ENCODE data around the gene DDX41.
"Not testable (repeated sequence)": the region's sequence is repeated elsewhere in the genome, so short reads cannot be mapped to it uniquely, and the experiment has no call there.

The DDX41 gene

GRCh38 chr5:177535125-177535524 lies 18.4 kb upstream of the DDX41 start:
- H3K4me1 ChIP-seq (ENCODE audit: insufficient read depth, low read length, poor library complexity, severe bottlenecking), result no peaks in the 10 kb centered on the region
- TF ChIP-seq EZH2phosphoT487 (IDR thresholded peaks at IDR 0.05; ENCODE audit: borderline replicate concordance), result no peak
- TF ChIP-seq, protein P1, sequence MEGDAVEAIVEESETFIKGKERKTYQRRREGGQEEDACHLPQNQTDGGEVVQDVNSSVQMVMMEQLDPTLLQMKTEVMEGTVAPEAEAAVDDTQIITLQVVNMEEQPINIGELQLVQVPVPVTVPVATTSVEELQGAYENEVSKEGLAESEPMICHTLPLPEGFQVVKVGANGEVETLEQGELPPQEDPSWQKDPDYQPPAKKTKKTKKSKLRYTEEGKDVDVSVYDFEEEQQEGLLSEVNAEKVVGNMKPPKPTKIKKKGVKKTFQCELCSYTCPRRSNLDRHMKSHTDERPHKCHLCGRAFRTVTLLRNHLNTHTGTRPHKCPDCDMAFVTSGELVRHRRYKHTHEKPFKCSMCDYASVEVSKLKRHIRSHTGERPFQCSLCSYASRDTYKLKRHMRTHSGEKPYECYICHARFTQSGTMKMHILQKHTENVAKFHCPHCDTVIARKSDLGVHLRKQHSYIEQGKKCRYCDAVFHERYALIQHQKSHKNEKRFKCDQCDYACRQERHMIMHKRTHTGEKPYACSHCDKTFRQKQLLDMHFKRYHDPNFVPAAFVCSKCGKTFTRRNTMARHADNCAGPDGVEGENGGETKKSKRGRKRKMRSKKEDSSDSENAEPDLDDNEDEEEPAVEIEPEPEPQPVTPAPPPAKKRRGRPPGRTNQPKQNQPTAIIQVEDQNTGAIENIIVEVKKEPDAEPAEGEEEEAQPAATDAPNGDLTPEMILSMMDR (conservative IDR thresholded peaks at IDR 0.05; ENCODE audit: low read length), result no peak
- H3K9me2 ChIP-seq (replicated peaks; ENCODE audit: low read depth, low read length), result no peaks in the 10 kb centered on the region
- H3K79me2 ChIP-seq (ENCODE audit: insufficient read depth, low read length), result no peaks in the 10 kb centered on the region
- H3K9me3 ChIP-seq (ENCODE audit: insufficient read depth, low read depth, low read length), result no peaks in the 10 kb centered on the region
- no peaks in the 10 kb centered on the region for H3K27me3 ChIP-seq (ENCODE audit: insufficient read depth, low read length, poor library complexity, severe bottlenecking)
- no peak overlapping the region for H3K4me2 ChIP-seq (ENCODE audit: low read depth, low read length, poor library complexity, severe bottlenecking)
- H3K36me3 ChIP-seq (ENCODE audit: insufficient read depth, low read length), result peaks cover 17% of the 10 kb centered on the region; the same call in 1 of the 2 replicates
- H3K4me3 ChIP-seq (ENCODE audit: low read length, poor library complexity, severe bottlenecking), result no peak overlapping the region
- H2AFZ ChIP-seq (ENCODE audit: low read length), result no peak overlapping the region
- H3F3A ChIP-seq (ENCODE audit: low read depth), result no peaks in the 10 kb centered on the region
- H3K9ac ChIP-seq (ENCODE audit: low read depth, low read length, poor library complexity, severe bottlenecking), result no peak overlapping the region
- H4K20me1 ChIP-seq (ENCODE audit: insufficient read depth, low read length, poor library complexity, severe bottlenecking), result no peaks in the 10 kb centered on the region

- not testable (repeated sequence) for H3F3A ChIP-seq (ENCODE audit: low read depth); H3K9me3 ChIP-seq (ENCODE audit: insufficient read depth, low read depth, low read length); H3K9me2 ChIP-seq (replicated peaks; ENCODE audit: low read depth, low read length); H3K4me1 ChIP-seq (ENCODE audit: insufficient read depth, low read length, poor library complexity, severe bottlenecking); H3K9ac ChIP-seq (ENCODE audit: low read depth, low read length, poor library complexity, severe bottlenecking); H3K79me2 ChIP-seq (ENCODE audit: insufficient read depth, low read length); H4K20me1 ChIP-seq (ENCODE audit: insufficient read depth, low read length, poor library complexity, severe bottlenecking); H3K27me3 ChIP-seq (ENCODE audit: insufficient read depth, low read length, poor library complexity, severe bottlenecking); H3K4me2 ChIP-seq (ENCODE audit: low read depth, low read length, poor library complexity, severe bottlenecking); H2AFZ ChIP-seq (ENCODE audit: low read length); H3K4me3 ChIP-seq (ENCODE audit: low read length, poor library complexity, severe bottlenecking)
- H3K36me3 ChIP-seq (ENCODE audit: insufficient read depth, low read length), result peaks cover 17% of the 10 kb centered on the region; the same call in 1 of the 2 replicates
Measured at GRCh38 chr5:177534433-177534832, 17.7 kb upstream of the DDX41 start.

DNA sequence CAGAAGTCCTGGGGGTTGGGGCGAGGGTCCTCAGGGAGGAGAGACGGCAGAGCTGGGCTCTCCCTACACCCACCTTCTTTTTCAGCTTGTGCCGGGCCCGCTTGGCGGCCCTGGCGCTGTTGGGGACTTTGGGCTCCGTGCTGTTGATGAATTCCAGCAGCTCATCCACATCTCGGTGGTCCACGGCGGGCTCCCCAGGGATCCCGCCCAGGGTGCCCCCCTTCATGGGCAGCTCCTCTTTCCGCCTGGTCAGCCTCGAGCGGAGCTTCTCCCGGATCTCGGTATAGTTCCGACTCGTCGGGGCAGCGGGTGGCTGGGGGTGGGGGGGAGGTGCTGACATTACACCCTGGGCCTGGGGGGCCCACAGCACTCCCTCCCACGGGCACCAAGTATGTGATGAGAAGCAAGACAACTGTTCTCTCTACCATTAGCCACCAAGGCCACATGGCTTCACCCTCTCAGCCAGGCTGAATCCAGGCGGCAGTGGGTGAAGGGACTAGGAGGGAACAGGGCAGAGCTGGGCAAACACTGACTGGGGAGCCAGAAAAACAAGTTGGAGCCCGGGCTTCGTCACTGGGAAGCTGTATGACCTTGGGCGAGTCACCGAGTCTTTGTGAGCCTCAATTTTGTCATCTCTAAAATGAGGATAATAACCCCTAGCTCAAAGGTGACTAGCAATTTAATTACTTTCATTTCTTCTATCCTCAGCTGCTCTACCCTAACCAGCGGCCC lies 14.6 kb upstream of the DDX41 start:
- H3F3A ChIP-seq (ENCODE audit: low read depth), result no peaks in the 10 kb centered on the region
- no peaks in the 10 kb centered on the region for H3K9me3 ChIP-seq (ENCODE audit: insufficient read depth, low read depth, low read length)
- H2AFZ ChIP-seq (ENCODE audit: low read length), result no peak overlapping the region
- no peaks in the 10 kb centered on the region for H3K9me2 ChIP-seq (replicated peaks; ENCODE audit: low read depth, low read length)
- H3K9ac ChIP-seq (ENCODE audit: low read depth, low read length, poor library complexity, severe bottlenecking), result no peak overlapping the region
- TF ChIP-seq, protein P1 (conservative IDR thresholded peaks at IDR 0.05; ENCODE audit: low read length), result no peak
- TF ChIP-seq EZH2phosphoT487 (IDR thresholded peaks at IDR 0.05; ENCODE audit: borderline replicate concordance), result no peak
- H3K36me3 ChIP-seq (ENCODE audit: insufficient read depth, low read length), result peaks cover 3% of the 10 kb centered on the region; the same call in 1 of the 2 replicates
- H4K20me1 ChIP-seq (ENCODE audit: insufficient read depth, low read length, poor library complexity, severe bottlenecking), result no peaks in the 10 kb centered on the region
- no peaks in the 10 kb centered on the region for H3K27me3 ChIP-seq (ENCODE audit: insufficient read depth, low read length, poor library complexity, severe bottlenecking)
- no peak overlapping the region for H3K4me2 ChIP-seq (ENCODE audit: low read depth, low read length, poor library complexity, severe bottlenecking)
- H3K4me3 ChIP-seq (ENCODE audit: low read length, poor library complexity, severe bottlenecking), result no peak overlapping the region
- H3K4me1 ChIP-seq (ENCODE audit: insufficient read depth, low read length, poor library complexity, severe bottlenecking), result no peaks in the 10 kb centered on the region
- no peaks in the 10 kb centered on the region for H3K79me2 ChIP-seq (ENCODE audit: insufficient read depth, low read length)

DNA sequence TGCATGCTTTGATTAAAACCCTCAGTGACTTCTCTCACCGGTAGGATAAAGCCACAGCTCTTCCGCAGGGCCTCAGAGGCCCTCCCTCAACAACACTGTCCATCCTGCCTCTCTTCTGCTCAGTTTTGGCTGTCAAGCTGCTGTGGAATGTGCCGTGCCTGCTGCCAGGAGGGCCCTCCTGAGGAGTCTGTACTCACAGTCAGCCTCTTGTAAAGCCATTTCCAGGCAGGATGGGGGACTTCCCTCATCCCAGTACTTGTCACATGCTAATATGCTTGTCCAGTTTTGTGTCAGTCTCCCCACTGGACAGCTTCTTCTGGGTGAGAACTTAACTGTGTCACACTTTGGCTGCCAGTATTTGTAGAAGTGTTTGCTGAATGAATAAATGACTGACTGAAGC lies 13.9 kb upstream of the DDX41 start:
- Histone ChIP-seq H3K79me2 (ENCODE audit: insufficient read depth, low read length) (no peaks in the 10 kb centered on the region), H3K4me1 (ENCODE audit: insufficient read depth, low read length, poor library complexity, severe bottlenecking) (no peaks in the 10 kb centered on the region), H3K4me2 (ENCODE audit: low read depth, low read length, poor library complexity, severe bottlenecking) (no peak overlapping the region), H3K9ac (ENCODE audit: low read depth, low read length, poor library complexity, severe bottlenecking) (no peak overlapping the region), H4K20me1 (ENCODE audit: insufficient read depth, low read length, poor library complexity, severe bottlenecking) (no peaks in the 10 kb centered on the region), H3K9me3 (ENCODE audit: insufficient read depth, low read depth, low read length) (no peaks in the 10 kb centered on the region), H3K36me3 (ENCODE audit: insufficient read depth, low read length) (peaks cover 3% of the 10 kb centered on the region; the same call in 1 of the 2 replicates), H3K4me3 (ENCODE audit: low read length, poor library complexity, severe bottlenecking) (no peak overlapping the region), H3K9me2 (replicated peaks; ENCODE audit: low read depth, low read length) (no peaks in the 10 kb centered on the region), H3F3A (ENCODE audit: low read depth) (no peaks in the 10 kb centered on the region), H2AFZ (ENCODE audit: low read length) (no peak overlapping the region), H3K27me3 (ENCODE audit: insufficient read depth, low read length, poor library complexity, severe bottlenecking) (no peaks in the 10 kb centered on the region)
- TF ChIP-seq EZH2phosphoT487 (IDR thresholded peaks at IDR 0.05; ENCODE audit: borderline replicate concordance), result no peak
- TF ChIP-seq, protein P1 (conservative IDR thresholded peaks at IDR 0.05; ENCODE audit: low read length), result no peak
